GM18867 (cell line): ENCODE results near the gene AKAP9.
A peak's percentile ranks its signal among the peaks of the same experiment; 100 is the strongest.
"Not testable (repeated sequence)": the region's sequence is repeated elsewhere in the genome, so short reads cannot be mapped to it uniquely, and the experiment has no call there.

Experiments used
- ATAC-seq: cut with Tn5 transposase; IDR thresholded peaks from one replicate; pipeline ENCODE4 v1.9.1; 2021; ENCODE audit warnings: mild to moderate bottlenecking, moderate library complexity; ENCODE audit not compliant: unreplicated experiment

Gene AKAP9

GRCh38 chr7:92131764-92132330, 191.2 kb downstream of the AKAP9 start:
- ATAC-seq = no peak

DNA sequence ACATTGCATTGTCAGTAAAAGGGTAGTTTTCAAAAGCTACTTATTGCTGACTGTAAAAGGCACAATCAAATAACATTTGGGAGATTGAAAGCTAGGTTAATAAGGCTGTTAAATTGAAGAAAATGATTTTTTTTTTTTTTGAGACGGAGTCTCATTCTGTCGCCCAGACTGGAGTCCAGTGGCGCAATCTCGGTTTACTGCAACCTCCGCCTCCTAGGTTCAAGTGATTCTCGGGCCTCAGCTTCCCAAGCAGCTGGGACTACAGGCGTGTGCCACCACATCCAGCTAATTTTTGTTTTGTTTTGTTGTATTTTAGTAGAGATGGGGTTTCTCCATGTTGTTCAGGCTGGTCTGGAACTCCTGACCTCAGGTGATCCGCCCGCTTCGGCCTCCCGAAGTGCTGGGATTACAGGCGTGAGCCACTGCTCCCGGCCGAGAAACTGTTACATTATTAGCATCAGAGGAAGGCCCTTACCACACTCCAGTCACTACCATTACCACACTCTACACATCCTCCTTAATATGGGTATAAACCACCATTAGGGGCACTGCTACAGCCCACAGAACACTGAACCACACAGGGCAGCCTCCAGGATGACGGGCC, 192.6 kb downstream of the AKAP9 start:
- ATAC-seq = no peak

GRCh38 chr7:92133737-92134270, 193.1 kb downstream of the AKAP9 start:
- ATAC-seq = peak; percentile 34

GRCh38 chr7:92134271-92135051, 193.8 kb downstream of the AKAP9 start, which contains the start of gene CYP51A1:
TSS of gene CYP51A1 (minus strand) at chr7:92134477. CDS start at chr7:92134364, 113 bp downstream.
- ATAC-seq = peak; percentile 90

DNA sequence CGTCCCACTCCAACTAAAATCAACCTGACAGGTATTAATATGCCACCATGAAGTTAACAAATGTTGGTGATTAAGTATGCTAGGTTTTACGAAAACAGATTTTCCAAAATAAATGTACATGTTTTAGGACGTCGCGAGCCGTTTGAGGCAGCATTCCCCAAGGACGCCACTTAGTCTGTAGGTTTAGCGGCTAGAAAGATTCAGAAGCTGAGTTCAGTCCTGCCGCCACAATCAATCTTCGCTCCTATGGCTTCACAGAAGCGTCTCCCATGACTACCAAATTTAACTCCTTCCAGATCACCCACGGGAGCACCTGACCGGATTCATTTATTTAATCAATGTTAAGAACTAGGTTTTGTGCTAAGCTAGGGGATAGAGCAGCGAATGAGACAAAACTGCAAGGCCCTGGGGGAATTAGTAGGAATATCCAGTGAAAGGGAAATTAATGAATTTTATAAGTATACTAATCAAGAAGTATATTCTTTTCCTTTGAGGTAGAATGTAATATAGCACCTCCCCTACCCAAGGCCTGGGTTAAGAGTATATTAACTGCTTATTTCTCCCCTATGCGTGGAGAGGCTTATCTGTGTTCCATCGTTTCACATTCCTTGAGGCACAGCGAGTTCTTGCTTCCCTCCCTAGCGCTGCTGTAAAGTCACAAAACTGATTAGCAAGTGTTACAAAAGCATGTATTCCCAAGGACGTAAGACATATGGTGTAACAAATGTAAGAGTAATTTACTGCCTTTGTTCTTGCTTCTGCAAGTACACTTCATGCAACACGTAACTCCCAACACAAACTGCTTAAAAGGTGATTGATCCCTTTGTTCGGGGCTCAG, 194.6 kb downstream of the AKAP9 start:
- no peak for ATAC-seq

- no peak for ATAC-seq
Measured at GRCh38 chr7:92137557-92137956, 196.9 kb downstream of the AKAP9 start.

GRCh38 chr7:92141161-92141560, 200.5 kb downstream of the AKAP9 start:
- no peak for ATAC-seq

GRCh38 chr7:92142791-92143190, 202.1 kb downstream of the AKAP9 start:
- not testable (repeated sequence) for ATAC-seq

GRCh38 chr7:92143192-92143880, 202.7 kb downstream of the AKAP9 start:
- not testable (repeated sequence) for ATAC-seq

GRCh38 chr7:92149736-92150239, 209.1 kb downstream of the AKAP9 start:
- ATAC-seq = no peak

DNA sequence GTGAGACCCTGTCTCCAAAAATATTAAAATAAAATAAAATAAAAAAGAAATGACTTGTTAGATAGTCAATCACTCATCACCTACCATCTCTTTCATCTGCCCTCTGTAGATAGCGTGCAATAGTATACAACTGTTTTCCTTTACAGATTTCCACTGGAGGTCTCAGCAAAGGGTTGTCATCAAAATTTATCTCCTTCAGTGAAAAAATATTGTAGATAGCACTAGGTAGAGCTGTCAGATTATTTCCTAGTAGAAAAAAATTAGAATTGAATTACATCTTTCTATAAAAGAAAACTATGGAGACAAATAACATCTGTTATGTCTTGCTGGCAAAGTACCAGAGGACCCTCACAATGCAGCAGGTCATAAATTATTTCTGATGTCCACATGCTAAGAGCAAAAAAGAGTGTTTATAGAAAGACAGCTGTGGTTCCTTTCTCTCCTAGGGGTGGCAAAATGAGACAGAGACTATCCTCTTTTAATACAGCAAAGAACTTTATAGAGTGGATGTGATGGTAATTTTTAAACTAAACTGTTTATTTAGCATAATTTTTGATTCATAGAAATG, 209.9 kb downstream of the AKAP9 start:
- no peak for ATAC-seq

DNA sequence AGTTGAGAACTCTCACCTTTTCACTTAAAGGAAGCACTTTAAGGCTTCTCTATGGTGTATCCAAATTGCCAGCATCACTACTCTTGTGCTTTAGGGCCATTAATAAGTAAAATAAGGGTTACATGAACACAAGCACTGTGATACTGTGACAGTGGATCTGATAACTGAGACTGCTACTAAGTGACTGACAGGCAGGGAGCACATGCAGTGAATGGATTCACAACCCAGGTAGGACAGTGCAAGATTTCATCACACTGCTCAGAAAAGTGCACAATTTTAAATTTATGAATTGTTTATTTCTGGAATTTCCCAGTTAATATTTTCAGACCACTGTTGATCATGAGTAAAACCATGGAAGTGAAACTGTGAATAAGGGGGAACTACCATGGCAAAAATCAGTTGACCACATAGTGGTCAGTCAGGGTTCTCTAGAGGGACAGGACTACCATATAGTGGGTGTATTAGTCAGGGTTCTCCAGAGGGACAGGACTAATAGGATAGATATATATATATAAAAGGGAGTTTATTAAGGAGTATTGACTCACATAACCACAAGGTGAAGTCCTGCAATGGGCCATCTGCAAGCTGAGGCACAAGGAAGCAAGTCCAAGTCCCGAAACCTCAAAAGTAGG, 214.6 kb downstream of the AKAP9 start:
- no peak for ATAC-seq

DNA sequence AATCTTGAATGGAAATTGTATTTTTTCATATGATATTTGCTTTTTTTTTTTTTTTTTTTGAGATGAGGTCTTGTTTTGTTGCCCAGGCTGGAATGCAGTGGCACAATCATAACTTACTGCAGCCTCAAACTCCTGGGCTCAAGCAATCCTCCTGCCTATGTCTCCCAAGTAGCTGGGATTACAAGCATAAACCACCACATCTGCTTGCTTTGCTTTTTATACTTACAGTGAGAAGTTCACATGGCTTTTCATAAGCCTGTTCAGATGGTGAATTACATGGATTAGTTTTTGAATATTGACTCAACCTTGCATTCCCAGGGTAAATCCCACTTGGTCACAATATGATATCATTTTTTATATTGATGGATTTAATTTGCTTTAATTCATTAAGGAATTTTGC, 216.3 kb downstream of the AKAP9 start:
- no peak for ATAC-seq

DNA sequence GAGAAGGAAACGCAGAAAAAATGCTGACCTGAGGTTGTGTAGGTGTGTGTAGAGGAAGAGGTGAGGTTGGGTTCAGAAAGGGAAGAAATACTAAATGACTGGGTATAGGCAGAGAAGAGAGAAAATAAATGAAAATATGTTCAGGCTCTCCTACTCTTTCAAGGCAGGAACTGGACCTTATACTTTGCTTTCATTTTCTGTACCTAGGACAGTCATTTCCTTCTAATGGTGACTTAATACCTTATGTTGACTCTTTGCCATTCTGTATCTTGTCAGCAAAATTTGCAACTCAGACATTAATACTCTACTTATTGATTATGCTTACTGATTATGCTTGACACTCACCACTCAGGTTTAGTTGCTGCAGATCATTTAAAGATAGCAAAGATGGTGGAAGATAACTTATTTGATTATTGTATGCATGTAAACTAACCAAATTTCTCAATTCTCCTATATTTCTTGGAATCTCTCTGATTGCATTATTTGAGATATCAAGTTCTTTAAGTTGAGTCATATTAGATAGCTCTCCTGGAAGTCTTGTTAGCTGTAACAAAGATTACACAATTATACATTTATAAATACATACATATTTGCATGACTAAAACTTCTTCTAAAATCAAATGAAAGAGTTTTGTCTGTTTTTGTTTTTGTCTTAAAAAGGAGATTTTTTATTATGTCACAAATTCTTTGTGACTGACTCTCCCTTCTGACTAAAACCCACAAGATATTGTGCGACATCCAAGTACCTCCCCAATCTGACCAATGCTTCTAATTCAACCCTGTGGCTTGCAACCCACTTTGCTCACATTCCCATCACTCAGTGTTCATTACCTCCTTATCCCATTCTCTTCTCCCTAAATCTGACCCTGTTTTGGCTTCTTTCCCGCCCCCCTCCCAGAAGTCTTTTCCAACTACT, 218.3 kb downstream of the AKAP9 start:
- ATAC-seq = peak; percentile 86
